ENCODE measurements around the gene FAM168A. TPM values are rescaled to one million over a fixed set of nuclear protein-coding genes. Genes with fewer than 3 reads are reported as not detected.
A peak's percentile ranks its signal among the peaks of the same experiment; 100 is the strongest.

FAM168A gene, protein sequence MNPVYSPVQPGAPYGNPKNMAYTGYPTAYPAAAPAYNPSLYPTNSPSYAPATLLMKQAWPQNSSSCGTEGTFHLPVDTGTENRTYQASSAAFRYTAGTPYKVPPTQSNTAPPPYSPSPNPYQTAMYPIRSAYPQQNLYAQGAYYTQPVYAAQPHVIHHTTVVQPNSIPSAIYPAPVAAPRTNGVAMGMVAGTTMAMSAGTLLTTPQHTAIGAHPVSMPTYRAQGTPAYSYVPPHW
- 15.0 TPM for polyA plus RNA-seq (2013, experiment 1 of 2)
- 16.7 TPM for polyA plus RNA-seq (2013, experiment 2 of 2)

DNA sequence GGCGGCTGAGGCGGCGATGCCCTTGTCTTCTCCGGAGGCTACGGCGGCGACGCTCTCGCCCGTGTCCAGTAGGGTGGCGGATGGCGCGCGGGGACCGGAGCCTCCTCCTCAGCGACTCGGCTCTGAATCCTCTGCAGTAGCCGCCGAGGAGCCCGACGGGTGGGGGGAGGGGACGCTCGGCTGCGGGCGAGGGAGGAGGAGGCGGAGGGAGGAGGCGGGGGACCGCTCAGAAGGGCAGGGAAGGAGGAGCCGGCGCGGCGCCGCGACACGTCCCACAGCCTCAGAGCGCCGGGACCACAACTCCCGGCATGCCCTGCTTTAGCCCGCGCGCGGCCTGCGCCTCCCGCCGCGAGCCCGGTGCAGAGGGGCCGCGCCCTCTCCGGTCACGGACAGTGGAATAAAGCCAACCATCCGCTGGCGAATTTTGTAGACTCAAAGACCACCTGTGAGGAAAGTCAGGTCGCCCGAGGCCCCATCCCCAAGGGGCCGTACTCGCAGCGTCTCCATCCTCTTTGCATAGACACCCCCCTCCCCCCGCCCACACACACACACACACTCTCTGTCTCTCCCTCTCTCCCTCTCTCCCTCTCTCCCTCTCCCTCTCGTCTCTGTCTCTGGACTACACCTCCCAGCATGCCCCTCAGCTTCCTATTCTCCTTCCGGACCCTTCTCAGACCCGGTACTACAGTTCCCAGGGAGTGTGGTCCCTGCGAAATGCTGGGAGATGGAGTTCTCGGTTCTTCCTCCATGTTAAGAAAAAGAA, at the start of gene FAM168A:
Gene FAM168A (minus strand): TSS at position 157 of the 763 bp plus-strand sequence. CDS start 129,638 bp downstream, outside the sequence.
- Histone ChIP-seq H3K9ac (ENCODE audit: low read depth, low read length) (peak within 1 kb of the TSS; percentile 73), H3K9me3 (ENCODE audit: insufficient read depth, low read depth, low read length) (no peaks in the 10 kb centered on the region), H3K36me3 (ENCODE audit: insufficient read depth, low read length) (no peaks in the 10 kb centered on the region), H3K27me3 (ENCODE audit: insufficient read depth, low read length) (no peaks in the 10 kb centered on the region), H3K4me3 (ENCODE audit: low read length) (peak within 1 kb of the TSS; percentile 71), H3K27ac (ENCODE audit: low read depth, low read length) (peak within 1 kb of the TSS; percentile 72), H3K4me1 (ENCODE audit: insufficient read depth, low read length) (peaks cover 27% of the 10 kb centered on the region)
- WGBS, result under 1% methylated on average over 63 of the region's 64 CpGs

GRCh38 chr11:73647459-73648100, 49.7 kb upstream of the FAM168A start:
- Histone ChIP-seq H3K36me3 (ENCODE audit: insufficient read depth, low read length) (no peaks in the 10 kb centered on the region), H3K27ac (ENCODE audit: low read depth, low read length) (no peak overlapping the region), H3K27me3 (ENCODE audit: insufficient read depth, low read length) (no peaks in the 10 kb centered on the region; the same call in 1 of the 2 replicates), H3K9ac (ENCODE audit: low read depth, low read length) (no peak overlapping the region; the same call in 1 of the 2 replicates), H3K4me3 (ENCODE audit: low read length) (peak overlapping the region; percentile 55), H3K9me3 (ENCODE audit: insufficient read depth, low read depth, low read length) (no peaks in the 10 kb centered on the region), H3K4me1 (ENCODE audit: insufficient read depth, low read length) (peaks cover 42% of the 10 kb centered on the region)
- 5% methylated on average over 23 of the region's 23 CpGs for WGBS

GRCh38 chr11:73645972-73646631, 48.2 kb upstream of the FAM168A start, which contains the start of gene PLEKHB1:
Gene PLEKHB1, plus strand, starts transcription at chr11:73646581. Its CDS starts 28 bp downstream, at chr11:73646609.
- WGBS, result 7% methylated on average over 26 of the region's 26 CpGs
- peak within 1 kb of the TSS; percentile 35; the same call in 1 of the 2 replicates for H3K9ac ChIP-seq (ENCODE audit: low read depth, low read length)
- H3K4me3 ChIP-seq (ENCODE audit: low read length), result peak within 1 kb of the TSS; percentile 49
- peaks cover 31% of the 10 kb centered on the region for H3K4me1 ChIP-seq (ENCODE audit: insufficient read depth, low read length)
- H3K27me3 ChIP-seq (ENCODE audit: insufficient read depth, low read length), result no peaks in the 10 kb centered on the region; the same call in 1 of the 2 replicates
- no peaks in the 10 kb centered on the region for H3K36me3 ChIP-seq (ENCODE audit: insufficient read depth, low read length)
- H3K27ac ChIP-seq (ENCODE audit: low read depth, low read length), result peak within 1 kb of the TSS; percentile 49; the same call in 1 of the 2 replicates
- no peaks in the 10 kb centered on the region for H3K9me3 ChIP-seq (ENCODE audit: insufficient read depth, low read depth, low read length)

DNA sequence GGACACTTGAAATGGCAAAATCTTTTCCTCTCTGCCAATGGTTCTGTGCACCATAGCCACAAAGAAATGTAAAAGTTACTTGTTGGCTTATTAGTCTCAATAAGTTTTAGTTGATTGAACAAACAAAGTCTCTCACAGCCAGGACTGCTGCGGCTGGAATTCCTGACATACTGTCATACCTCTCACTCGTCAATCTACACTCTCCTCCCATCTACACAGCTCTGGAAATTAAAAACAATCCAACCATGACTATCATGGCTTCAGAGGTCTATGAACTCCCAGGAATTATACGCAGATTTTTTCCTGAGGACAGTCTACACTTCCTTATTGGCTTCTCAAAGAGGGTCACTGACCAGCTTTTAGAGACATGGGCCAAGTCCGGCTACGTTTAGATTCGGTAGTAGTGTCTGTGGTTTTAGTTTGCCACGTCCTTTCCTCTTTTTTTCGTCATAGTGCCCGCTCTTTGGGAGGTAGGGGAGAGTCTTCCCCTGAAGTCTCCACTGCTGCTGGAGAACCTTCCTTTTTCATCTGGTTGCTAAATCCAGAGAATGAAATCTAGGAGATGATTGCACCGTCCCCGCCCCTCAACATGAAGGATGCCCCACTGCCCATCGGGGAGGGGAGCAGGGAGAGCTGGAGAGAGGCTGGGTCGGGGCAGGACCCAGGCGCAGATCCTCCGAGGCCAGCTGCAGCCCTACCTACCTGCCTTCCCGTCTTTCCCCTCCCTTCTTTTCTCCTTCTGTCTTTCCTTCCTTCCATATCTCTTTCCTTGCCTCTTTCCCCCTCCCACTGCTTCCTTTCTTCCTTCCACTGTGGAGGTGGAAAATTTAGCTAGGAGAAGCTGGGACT, 47.4 kb upstream of the FAM168A start:
- H3K4me1 ChIP-seq (ENCODE audit: insufficient read depth, low read length), result peaks cover 31% of the 10 kb centered on the region
- peak overlapping the region; percentile 6; the same call in 1 of the 2 replicates for H3K27ac ChIP-seq (ENCODE audit: low read depth, low read length)
- 39% methylated on average over 16 of the region's 16 CpGs for WGBS
- no peaks in the 10 kb centered on the region; the same call in 1 of the 2 replicates for H3K27me3 ChIP-seq (ENCODE audit: insufficient read depth, low read length)
- H3K4me3 ChIP-seq (ENCODE audit: low read length), result peak overlapping the region; percentile 49
- H3K36me3 ChIP-seq (ENCODE audit: insufficient read depth, low read length), result no peaks in the 10 kb centered on the region
- peak overlapping the region; percentile 35; the same call in 1 of the 2 replicates for H3K9ac ChIP-seq (ENCODE audit: low read depth, low read length)
- no peaks in the 10 kb centered on the region for H3K9me3 ChIP-seq (ENCODE audit: insufficient read depth, low read depth, low read length)

DNA sequence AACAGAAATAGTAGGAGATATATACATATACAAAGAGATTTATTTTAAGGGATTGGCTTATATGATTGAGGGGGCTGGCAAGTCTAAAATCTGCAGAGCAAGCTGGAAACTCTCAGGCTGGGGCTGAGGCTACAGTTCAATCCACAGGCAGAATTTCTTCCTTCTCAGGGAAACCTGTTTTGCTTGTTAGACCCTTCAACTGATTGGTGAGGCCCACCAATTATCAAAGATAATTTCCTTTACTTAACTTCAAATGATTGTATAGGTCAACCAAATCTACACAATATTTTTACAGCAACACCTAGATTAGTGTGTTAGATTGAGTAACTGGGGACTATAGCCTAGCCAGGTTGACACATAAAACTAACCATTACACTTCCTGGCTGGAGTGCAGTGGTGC, 43.8 kb upstream of the FAM168A start:
- no peaks in the 10 kb centered on the region for H3K36me3 ChIP-seq (ENCODE audit: insufficient read depth, low read length)
- no peak overlapping the region for H3K9ac ChIP-seq (ENCODE audit: low read depth, low read length)
- no peaks in the 10 kb centered on the region; the same call in 1 of the 2 replicates for H3K27me3 ChIP-seq (ENCODE audit: insufficient read depth, low read length)
- no peak overlapping the region for H3K4me3 ChIP-seq (ENCODE audit: low read length)
- H3K4me1 ChIP-seq (ENCODE audit: insufficient read depth, low read length), result peaks cover 9% of the 10 kb centered on the region
- H3K9me3 ChIP-seq (ENCODE audit: insufficient read depth, low read depth, low read length), result no peaks in the 10 kb centered on the region
- H3K27ac ChIP-seq (ENCODE audit: low read depth, low read length), result no peak overlapping the region

DNA sequence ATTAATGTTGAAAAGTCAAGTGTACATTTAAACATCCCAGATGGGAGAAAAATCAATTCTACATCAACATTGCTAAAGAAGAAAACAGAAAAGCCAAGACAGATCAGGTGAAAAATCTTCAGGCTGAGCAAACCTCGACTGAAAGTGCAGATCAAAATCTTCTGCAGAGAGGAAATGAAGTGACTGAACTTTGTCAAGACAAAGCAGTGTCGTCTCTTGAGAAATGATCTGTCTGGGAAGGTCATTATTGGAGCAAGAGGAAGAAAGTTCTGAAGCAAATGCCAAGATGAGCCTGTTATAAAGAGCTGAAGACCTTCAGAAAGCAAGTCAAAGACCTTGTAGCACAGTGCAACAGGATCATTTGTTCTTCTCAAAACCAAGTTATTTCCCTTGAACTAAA, 42.7 kb upstream of the FAM168A start:
- H3K4me3 ChIP-seq (ENCODE audit: low read length), result no peak overlapping the region
- H3K4me1 ChIP-seq (ENCODE audit: insufficient read depth, low read length), result peaks cover 6% of the 10 kb centered on the region
- WGBS, result 82% methylated on average over 2 of the region's 2 CpGs
- H3K36me3 ChIP-seq (ENCODE audit: insufficient read depth, low read length), result no peaks in the 10 kb centered on the region
- no peaks in the 10 kb centered on the region; the same call in 1 of the 2 replicates for H3K27me3 ChIP-seq (ENCODE audit: insufficient read depth, low read length)
- no peaks in the 10 kb centered on the region for H3K9me3 ChIP-seq (ENCODE audit: insufficient read depth, low read depth, low read length)
- H3K9ac ChIP-seq (ENCODE audit: low read depth, low read length), result no peak overlapping the region
- H3K27ac ChIP-seq (ENCODE audit: low read depth, low read length), result no peak overlapping the region

DNA sequence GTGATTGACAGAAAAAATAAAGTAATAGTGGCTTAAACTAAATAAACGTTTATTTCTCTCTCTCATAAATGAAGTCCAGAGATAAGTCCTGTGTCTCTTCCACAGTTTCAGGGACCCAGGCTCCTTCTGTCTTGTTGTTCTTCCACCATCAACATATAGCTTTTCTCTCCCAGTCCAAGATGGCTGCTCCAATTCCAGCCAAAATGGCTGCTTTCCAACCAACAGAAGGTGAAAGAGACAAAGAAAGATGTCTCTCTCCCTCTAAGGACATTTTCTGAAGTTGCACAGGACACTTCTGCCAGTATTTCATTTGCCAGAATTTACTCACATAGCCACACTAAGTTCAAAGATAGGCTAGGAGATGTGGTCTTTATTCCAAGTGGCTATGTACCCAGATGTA, 39.1 kb upstream of the FAM168A start:
- H3K27ac ChIP-seq (ENCODE audit: low read depth, low read length), result no peak overlapping the region
- no peaks in the 10 kb centered on the region for H3K36me3 ChIP-seq (ENCODE audit: insufficient read depth, low read length)
- H3K4me1 ChIP-seq (ENCODE audit: insufficient read depth, low read length), result peaks cover 9% of the 10 kb centered on the region; the same call in 1 of the 2 replicates
- no peaks in the 10 kb centered on the region for H3K27me3 ChIP-seq (ENCODE audit: insufficient read depth, low read length)
- no peak overlapping the region for H3K9ac ChIP-seq (ENCODE audit: low read depth, low read length)
- no peak overlapping the region for H3K4me3 ChIP-seq (ENCODE audit: low read length)
- 72% methylated on average over 1 of the region's 1 CpG for WGBS
- no peaks in the 10 kb centered on the region for H3K9me3 ChIP-seq (ENCODE audit: insufficient read depth, low read depth, low read length)

- Histone ChIP-seq H3K27ac (ENCODE audit: low read depth, low read length) (no peak overlapping the region), H3K9ac (ENCODE audit: low read depth, low read length) (no peak overlapping the region), H3K4me3 (ENCODE audit: low read length) (no peak overlapping the region), H3K9me3 (ENCODE audit: insufficient read depth, low read depth, low read length) (no peaks in the 10 kb centered on the region), H3K4me1 (ENCODE audit: insufficient read depth, low read length) (peaks cover 9% of the 10 kb centered on the region; the same call in 1 of the 2 replicates), H3K36me3 (ENCODE audit: insufficient read depth, low read length) (no peaks in the 10 kb centered on the region), H3K27me3 (ENCODE audit: insufficient read depth, low read length) (peaks cover 4% of the 10 kb centered on the region; the same call in 1 of the 2 replicates)
- 92% methylated on average over 5 of the region's 5 CpGs for WGBS
Measured at GRCh38 chr11:73636249-73636648, 38.3 kb upstream of the FAM168A start.

GRCh38 chr11:73635721-73636120, 37.8 kb upstream of the FAM168A start:
- Histone ChIP-seq H3K36me3 (ENCODE audit: insufficient read depth, low read length) (no peaks in the 10 kb centered on the region), H3K27ac (ENCODE audit: low read depth, low read length) (no peak overlapping the region), H3K4me3 (ENCODE audit: low read length) (no peak overlapping the region), H3K4me1 (ENCODE audit: insufficient read depth, low read length) (peaks cover 9% of the 10 kb centered on the region; the same call in 1 of the 2 replicates), H3K9ac (ENCODE audit: low read depth, low read length) (no peak overlapping the region), H3K27me3 (ENCODE audit: insufficient read depth, low read length) (peaks cover 7% of the 10 kb centered on the region; the same call in 1 of the 2 replicates), H3K9me3 (ENCODE audit: insufficient read depth, low read depth, low read length) (no peaks in the 10 kb centered on the region)
- 95% methylated on average over 5 of the region's 5 CpGs for WGBS

DNA sequence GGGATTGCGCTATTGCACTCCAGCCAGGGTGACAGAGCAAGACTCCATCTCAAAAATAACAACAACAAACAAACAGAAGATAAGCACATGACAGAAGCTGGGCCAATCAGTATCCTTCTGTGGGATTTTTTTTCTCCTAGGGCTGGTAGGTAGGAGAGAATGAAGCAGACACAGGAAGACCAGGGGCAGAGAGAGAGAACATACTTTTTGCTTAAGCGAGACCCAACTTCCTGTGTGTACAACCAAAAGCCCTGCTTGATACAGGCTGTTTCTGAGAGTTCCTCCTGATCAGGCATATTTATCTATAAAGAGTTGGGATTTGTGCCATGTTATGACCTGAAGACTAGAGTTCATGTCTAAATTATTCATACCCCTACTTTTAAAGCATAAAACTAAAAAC, 36.1 kb upstream of the FAM168A start:
- Histone ChIP-seq H3K27ac (ENCODE audit: low read depth, low read length) (no peak overlapping the region), H3K36me3 (ENCODE audit: insufficient read depth, low read length) (no peaks in the 10 kb centered on the region), H3K4me3 (ENCODE audit: low read length) (no peak overlapping the region), H3K9ac (ENCODE audit: low read depth, low read length) (no peak overlapping the region), H3K4me1 (ENCODE audit: insufficient read depth, low read length) (peaks cover 20% of the 10 kb centered on the region), H3K27me3 (ENCODE audit: insufficient read depth, low read length) (peaks cover 23% of the 10 kb centered on the region; the same call in 1 of the 2 replicates), H3K9me3 (ENCODE audit: insufficient read depth, low read depth, low read length) (no peaks in the 10 kb centered on the region)
- 97% methylated on average over 2 of the region's 2 CpGs for WGBS
